NK-92 treated with Interleukin-12 subunit alpha and Interleukin-12 subunit beta, amount 100 ng/mL, for 24 hours (cell line): Measurements from ENCODE around the gene PSMA3.

Experiments used
- DNase-seq: peaks from one replicate; lab custom pipeline; 2025; lab: John Stamatoyannopoulos, UW

Gene PSMA3

DNA sequence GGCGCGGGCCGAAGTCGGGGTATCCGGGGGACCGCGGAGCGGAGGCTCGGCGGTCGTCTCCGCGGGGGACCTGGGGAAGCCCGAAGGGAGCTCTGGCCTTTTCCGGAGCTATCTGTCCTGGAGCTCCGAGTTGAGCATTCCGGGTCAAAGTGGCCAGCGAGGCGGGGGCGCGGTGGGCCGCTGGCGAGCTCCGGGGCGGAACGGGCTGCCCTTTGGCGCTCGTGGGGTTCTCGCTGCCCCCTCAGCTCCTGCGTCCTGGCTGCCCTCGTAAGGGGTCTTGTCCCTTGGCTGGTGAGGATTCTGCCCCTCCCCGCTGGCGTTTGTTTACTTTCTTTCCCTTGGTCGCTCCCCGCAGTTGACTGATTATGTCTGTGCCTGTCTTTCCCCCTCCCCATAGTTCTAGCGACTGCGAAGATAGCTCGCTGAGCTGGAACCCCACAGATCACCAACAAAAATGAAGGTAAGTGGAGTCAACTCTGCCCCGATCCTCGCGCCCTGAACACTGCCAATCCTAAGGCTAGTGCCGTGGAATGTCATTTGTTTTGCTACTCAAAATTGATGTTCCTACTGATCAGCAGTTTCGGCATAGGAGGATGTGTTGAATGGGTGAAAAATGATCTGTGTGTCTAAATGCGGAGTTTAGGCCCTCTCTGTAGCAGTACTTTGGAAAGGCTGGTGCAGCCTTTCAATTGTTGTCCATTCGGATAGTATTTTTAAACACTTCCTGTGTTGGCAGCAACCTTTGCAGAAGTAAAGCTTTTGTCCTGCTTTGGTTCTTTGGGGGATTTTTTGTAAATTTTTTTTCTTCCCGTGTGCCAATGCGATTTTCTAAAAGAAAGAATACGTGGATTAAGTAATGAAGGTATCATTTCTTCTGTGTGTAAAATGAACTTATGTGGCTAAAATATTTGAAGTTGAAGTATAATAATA, 55.0 kb downstream of the PSMA3 start:
- DNase-seq = no peak

DNA sequence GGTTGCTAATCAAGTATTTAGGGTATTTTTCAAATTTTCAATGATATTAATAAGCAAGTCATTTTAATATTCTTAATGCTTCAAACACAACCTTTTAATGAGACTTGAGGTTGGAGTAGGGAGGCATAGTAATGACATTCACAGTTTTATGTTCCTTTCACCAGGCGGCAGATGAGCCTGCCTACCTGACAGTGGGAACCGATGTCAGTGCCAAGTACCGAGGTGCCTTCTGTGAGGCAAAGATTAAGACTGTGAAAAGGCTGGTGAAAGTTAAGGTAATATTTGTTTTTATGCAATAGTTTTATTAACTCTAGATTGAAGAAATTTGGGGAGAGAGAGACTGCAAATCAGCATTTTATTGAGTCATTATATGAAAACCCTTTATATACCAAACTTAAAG, 56.8 kb downstream of the PSMA3 start:
- DNase-seq = no peak

DNA sequence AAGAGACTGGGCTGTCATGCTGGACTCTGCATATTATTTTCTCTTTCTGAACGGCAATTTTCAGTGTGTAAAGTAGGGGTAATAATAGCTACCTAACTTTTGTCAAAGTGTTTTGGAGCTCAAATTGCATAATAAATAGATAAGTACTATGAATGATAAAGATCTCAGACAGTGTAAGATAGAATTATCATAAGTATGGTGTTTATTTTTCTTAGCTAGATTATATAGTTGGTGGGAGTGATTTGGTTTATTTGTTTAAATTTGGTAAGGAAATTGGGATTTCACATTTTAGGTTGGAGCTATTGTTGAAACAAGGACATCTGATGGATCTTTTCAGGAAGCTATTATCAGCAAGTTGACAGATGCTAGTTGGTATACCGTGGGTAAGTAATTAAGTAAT, 61.1 kb downstream of the PSMA3 start:
- no peak for DNase-seq

DNA sequence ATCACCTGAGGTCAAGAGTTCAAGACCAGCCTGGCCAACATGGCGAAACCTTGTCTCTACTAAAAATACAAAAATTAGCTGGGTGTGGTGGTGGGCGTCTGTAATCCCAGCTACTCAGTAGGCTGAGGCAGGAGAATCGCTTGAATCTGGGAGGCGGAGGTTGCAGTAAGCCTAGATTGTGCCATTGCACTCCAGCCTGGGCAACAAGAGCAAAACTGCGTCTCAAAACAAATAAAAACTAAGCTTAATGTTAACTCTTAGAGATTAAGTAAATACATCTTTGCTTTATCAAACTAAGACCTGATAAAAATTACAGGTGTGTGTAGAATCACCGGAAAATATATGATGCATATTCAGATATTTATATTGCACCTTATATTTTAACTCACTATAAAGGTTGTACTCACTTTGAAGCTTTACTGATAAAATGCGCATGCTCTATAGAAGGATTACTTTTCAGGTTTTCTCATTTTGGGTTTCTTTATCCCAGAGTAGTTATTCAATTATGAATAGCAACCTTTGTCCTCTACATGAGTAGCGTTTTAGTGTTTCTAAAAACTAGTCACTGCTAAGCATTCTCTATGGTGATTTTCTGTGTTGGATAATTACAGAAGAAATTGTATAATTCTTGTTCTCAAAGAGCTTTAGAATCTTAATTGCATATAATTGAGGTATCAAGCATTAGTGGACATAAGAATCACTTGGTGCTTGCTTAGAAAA, 63.1 kb downstream of the PSMA3 start:
- no peak for DNase-seq

DNA sequence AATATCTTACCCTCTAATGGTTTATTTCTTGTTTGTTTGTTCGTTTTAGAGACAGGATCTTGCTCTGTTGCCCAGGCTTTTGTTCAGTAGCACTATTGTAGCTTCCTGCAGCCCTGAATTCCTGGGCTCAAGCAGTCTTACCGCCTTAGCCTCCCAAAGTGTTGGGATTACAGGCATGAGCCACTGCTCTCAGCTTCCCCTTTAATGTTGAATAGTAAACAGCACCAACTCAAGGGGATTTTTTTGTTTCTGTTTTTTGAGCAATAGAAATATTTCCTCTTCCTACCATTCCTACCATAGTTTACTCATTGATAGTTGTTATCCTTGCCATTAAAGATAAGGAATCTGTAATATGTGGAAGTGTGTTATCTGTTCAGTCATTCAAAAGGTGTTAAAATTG, 64.4 kb downstream of the PSMA3 start:
- no peak for DNase-seq

DNA sequence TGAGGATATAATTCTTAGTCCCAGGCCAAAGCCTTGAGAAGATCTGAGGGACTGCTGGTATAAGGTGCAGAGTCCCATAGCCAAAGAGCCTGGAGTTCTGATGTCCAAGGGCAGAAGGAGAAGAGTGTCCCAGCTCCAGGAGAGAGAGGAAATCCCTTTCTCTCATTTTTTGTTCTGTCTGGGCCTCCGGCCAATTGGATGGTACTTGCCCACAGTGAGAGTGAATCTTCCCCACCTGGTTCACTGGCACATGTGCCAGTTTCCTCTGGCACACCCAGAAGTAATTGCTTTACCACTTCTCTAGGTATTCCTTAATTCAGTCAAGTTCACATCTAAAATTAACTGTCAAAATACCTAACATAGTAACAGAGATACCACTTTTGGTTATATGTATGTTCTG, 69.1 kb downstream of the PSMA3 start:
- DNase-seq = no peak

DNA sequence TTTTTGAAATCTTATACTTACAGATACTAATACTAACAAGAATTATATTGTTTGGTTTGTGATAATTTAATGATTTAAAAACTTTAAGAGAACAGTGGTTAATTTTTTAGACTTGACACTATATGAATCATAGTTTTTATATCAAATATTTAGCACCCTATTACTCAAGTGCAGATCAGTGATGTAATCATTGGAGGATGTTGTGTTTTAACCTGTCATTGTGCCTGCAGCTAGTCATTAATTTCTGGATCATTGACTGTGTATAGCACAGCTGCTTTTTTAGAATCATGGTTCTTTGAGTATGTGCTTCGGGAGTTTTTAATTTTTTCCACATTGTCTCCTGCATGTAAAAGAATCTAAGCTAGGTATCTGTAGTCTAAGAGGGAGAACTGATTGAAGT, 71.0 kb downstream of the PSMA3 start:
- no peak for DNase-seq
